Activated T-cell treated with anti-CD3 and anti-CD28 coated beads for 48 hours (primary cell): ENCODE measurements around the gene ATRN.
"Not testable (repeated sequence)": the region's sequence is repeated elsewhere in the genome, so short reads cannot be mapped to it uniquely, and the experiment has no call there.

Experiments
- DNase-seq: peaks from one replicate; pipeline ENCODE4 v3.0.0-alpha.2; 2020; ENCODE audit warnings: low read depth

ATRN gene

DNA sequence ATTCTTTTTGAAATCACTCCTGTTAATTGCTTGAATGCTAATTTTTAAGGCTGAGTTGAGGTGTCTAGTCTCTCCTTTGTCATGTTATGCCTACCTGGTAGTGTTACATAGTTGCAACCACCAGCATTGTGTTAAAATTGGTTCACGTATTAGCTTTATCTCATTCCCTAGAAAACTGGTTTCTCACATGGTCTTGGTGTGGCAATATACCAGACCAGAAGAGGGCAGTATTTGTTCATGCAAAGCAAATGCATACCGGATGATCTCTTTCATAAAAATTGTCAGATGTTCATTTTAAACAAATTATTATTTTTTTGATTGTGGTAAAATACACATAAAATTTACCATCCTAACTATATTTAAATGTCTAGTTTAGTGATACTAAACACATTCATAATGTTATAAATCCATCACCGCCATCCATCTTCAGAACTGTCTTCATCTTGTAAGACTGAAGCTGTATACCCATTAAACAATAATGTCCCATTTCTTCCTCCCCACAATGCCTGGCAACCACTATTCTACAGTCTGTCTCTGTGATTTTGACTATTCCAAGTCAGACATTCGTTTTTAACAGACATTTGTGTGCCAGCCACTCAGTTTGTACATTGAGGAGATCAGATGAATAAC is 92.8 kb downstream of the ATRN start:
- no peak for DNase-seq

DNA sequence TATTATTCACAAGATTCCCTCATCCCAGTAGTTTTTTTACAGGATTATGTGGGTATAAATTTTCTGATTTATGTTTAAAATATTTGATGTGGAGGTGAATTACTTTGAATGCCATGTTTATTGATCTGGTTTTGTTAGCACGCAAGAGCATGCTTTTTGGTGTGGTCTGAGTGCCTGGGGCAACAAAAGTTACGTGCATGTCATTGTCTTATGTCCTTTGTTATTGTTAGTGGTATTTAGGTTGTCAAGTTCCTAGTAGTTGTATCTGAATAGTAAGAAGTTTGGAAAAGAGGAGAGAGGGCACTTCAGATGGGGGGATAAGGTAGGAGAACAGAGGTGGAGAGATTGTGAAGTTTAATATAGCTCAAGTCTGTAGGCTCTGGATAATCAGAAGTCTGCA is 95.0 kb downstream of the ATRN start:
- DNase-seq: no peak

DNA sequence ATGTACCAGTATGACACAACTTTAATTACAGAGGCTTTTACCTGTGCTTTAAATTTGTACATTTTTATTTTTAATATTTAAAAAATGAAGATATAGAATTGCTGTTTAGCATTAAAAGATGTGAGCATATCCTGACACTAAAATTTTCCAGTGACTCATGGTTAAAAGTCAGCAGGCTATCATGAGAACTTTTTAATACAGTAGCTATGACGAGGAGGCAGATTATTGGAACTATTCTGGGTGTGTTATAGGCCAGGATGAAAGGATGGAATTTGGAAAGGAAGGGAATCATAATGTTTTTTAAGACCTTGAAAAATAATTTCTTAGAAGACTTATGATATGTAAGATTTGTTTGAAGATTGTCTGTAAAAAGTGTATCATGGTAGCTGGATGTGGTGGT is 101.3 kb downstream of the ATRN start:
- DNase-seq: no peak

DNA sequence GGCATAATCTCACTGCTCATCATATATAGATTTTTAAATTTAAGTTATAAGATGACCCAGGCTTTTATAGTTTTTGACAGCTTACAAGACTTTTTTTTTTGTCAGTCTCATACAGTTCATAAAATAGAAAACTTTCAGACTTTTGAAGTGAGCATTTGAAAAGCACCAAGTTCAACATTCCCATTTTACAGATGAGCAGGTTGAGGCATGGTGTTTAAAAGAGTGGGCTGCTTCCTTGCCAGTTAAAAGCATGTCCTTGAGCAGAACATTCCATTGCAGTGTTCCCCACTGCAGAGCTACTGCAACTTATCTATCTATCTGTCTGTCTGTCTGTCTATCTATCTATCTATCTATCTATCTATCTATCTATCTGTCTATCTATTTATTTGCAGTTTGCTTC is 105.5 kb downstream of the ATRN start:
- DNase-seq: no peak

DNA sequence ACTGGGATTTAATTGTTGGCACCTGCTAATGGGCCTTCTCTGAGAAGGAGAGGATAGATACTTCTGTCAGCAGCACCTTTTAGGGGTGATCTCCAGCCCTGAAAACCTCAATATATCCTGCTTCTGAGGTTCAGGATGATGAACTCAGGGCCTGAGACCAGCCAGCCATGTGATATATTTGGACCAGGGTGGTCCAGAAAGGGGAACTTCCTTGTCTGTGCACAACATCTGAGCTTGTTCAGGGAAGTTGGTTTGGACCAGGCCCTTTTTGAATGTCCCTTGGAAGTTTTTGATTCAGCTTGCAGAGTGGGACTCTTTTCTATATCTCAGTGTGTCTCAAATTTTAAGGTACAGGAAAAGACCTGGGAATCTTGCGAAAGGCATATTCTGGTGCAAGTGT is 106.5 kb downstream of the ATRN start:
- no peak for DNase-seq

DNA sequence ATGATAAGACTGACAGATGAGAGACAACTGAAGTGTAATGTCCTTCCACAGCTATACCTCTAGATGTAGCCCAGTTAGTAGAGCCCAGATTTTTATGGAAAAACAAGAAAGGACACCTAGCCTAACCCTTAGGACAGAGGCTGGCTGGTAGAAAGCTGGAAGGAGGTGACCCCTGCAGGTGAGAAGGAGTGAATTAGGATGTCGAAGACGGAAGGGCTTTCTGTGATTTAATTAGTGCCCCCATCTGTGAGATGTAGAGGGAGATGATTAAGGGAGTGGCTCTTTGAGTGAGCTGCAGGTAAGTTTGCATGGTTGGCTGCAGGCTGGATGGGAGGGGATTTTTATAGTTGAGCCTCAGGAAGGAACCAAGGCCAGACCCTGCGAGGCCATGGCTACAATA is 109.6 kb downstream of the ATRN start:
- DNase-seq: no peak

DNA sequence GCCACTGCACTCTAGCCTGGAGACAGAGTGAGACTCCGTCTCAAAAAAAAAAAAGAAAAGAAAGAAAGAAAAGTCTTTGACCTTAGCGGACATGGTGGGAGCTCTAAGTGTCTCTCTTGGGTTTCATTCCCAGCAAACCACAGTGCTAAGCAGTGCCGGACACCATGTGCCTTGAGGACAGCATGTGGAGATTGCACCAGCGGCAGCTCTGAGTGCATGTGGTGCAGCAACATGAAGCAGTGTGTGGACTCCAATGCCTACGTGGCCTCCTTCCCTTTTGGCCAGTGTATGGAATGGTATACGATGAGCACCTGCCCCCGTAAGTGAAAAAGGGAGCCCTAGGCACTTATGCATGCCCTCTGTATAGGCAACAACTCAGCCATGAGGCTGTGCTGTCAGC is 112.9 kb downstream of the ATRN start:
- DNase-seq: no peak

DNA sequence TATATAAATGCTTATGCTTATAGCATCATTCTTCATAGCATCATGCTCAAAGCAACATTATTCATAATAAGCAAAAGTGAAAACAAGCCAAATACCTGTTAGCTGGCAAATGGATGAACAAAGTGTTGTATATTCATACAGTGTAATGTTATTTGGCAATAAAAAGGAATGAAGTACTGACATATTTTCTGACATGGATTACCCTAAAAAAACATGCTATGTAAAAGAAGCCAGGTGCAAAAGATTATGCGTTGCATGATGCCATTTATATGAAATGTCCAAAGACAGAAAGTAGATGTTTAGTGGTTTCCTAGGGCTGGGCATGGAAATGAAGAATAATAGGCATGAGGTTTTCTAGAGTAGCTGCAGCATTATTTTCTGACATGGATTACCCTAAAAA is 115.3 kb downstream of the ATRN start:
- no peak for DNase-seq

DNA sequence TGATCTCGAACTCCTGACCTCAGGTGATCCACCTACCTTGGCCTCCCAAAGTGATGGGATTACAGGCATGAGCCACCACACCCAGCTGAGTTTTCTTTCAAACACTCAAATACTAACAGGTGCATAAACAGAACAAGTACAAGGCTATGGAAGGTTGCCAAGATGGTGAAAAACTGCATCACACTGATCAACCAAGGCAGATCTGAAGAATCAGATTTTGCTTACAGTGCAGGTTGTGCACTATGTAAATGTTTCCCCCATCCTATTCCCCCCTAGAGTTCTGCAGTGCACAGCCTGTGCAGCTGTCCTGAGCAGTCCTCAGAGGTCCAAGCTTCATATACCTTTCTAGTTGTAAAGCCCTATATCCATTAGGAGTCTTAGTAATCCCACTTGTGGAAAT is 119.3 kb downstream of the ATRN start:
- no peak for DNase-seq

DNA sequence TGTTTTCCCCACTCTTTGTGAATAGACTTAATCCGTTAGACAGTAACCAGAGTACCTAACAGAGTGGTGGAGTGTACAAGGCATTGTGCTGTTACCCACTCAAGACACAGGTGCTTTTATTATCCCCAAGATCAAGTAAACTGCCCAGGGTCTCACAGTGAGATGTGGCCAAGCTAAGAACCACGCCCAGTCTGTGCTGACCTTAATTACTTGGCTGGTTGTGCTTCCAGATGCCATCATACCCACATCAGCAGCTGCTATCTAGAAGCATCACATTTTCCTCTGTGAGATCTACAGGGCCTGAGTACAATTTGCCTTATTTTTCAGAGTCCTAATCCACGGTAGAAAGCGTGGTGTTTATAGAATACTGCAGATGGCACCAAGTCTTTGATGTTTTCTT is 122.1 kb downstream of the ATRN start:
- no peak for DNase-seq

DNA sequence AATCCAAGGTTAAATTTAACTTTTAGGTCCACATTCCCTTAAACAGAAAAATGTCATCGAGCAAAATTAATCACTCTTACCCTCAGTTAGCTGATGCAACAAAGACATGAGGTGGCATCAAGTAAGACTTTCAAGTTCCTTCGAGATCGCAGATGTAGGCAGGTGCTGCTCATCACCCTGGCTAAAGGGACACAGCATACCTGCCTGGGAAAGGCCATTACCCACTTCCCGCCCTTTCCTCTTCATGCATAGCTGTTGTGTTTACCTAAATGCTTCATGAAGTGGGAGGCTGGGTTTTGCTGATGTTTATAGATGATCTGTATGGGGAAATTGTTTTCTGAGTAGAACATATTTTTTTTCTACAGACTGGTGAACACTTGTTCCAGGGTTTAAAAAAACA is 124.7 kb downstream of the ATRN start:
- DNase-seq: no peak

DNA sequence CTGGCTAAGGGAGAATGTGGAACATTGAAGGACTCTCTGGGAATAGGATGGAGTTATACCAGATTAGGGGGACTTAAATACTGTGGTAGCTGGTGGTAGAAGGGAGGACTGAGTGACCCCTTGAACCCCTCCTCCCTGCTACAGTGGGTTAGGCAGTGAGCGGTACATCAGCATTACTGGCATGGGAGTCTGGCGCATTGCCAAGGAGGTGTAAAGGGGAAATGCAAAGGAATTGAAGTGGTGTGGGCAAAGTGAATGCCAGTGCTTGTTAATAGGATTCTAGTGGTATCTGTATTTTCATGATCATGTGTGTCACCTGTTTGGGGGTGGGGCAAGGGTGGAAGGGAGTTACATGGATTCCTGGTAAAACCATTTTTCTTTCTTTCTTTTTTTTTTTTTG is 132.3 kb downstream of the ATRN start:
- DNase-seq: no peak

DNA sequence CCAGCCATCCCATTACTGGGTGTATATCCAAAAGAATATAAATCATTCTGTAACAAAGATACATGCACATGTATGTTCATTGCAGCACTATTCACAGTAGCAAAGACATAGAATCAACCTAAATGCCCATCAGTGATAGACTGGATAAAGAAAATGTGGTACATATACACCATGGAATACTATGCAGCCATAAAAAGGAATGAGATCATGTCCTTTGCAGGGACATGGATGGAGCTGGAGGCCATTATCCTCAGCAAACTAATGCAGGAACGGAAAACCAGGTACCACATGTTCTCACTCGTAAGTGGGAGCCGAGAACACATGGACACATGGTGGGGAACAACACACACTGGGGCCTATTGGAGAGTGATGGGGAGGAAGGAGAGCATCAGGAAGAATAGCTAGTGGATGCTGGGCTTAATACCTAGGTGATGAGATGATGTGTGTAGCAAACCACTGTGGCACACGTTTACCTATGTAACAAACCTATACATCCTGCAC is 134.6 kb downstream of the ATRN start:
- not testable (repeated sequence) for DNase-seq

DNA sequence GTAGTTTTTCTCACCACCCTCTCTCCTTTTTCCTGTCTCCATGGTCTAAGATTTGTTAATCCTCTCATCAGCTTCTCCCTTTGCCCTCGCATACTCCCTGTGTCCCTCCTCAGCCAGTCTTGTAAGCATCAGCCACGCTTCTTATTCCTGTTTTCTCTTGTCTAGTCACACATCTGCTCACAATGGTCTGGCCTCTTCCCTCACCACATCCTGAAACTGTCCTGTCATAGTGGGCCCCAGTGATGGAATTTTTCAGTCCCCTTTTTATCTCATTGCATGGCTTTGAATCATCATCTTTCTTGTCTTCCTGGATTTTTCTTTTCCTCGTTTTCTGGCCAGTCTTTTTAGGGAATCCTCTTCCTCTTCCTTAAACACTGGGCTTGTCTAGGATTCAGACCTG is 135.2 kb downstream of the ATRN start:
- DNase-seq: no peak

DNA sequence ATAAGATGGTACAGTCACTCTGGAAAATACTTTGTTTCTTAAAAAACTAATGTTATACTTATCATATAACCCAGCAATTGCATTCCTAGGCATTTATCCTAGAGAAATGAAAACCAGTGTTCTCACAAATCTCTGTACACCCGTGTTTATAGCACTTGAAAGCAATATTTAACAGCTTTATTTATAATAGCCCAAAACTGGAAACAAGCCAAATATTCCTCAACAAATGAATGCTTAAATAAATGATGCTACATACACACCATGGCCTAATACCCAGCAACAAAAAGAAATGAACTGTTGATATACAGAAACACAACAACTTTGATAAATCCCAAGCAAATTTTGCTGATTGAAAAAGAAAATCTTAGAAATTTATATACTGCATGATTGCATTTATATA is 141.1 kb downstream of the ATRN start:
- no peak for DNase-seq

DNA sequence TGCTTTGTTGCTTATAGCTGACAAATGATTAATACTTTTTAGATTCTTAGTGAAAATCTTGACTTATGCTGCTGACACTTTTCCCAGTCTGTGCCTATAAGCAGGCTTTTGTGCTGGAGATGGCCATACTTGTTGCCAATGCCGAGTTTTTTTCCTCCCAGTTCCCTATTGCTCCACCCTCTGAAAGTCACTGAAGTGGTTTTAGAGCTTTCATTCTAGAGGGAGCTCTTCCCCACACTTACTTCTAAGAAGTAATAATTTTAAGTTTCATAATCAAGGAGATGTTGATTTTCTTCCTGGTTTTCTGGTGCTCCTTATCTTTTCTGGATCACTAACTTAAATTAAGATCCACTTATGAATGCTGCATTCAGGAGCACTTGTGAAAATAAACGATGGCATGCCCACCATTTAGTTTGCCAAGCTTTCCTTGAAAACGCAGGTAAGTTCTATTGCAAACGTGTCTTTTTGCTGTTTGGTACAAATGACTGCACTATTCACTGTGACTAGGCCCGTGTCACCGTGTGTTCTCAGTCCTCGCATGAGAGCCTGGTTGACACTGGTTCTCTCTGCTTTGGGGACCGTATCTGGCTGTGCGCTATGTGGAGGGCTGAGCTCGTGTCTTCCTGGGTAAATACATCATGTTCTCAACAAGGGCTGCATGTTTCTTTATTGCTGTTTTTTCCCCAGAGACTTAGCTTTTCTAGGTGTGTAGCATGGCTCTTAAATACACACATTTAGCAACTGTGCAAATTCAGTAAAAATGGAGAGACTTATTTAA is 142.2 kb downstream of the ATRN start:
- no peak for DNase-seq

DNA sequence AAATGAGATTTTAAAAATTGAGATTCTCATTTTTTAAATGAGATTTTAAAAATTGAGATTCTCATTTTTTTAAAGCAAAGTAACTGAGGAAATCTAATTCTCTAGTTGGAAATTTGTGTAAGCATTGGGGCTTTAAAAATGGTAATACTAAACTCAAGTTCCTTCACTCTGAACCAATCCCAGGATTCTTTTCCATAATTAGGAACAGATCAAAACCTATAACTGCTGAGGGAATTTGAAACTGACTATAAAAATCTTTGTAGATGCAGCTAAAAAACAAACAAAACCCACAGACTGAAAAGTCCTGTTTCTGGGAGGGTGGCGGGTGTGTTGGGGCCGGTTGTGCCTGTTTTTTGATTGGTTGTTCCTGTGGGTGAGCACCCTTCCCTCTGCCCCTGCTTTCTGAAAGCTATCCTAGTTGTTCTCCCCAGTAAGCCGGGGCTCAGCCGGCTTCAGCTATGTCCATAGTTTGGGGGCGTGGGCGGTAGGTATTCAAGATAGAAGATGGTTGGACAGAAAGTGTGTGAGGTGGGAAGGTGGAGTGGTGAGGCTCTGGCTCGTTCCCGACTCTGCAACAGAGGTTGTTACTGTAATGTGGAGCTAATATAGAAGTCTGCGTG is 143.1 kb downstream of the ATRN start:
- DNase-seq: no peak

DNA sequence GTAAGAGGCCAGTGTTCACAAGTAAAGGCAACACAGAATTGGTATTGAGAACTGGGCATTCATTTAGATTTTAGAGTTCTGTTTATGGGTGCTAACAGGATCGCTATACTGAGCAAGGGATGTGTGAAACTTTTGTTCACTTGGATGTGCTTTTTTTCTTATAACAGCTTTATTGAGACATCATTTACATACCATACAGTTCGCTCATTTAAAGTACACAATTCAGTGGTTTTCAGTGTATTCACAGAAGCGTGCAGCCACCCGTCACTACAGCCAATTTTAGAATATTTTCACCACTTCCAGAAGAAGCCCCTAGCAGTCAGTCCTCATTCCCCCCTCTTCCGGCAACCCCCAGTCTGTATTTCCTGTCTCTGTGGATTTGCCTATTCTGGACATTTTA is 143.6 kb downstream of the ATRN start:
- no peak for DNase-seq

DNA sequence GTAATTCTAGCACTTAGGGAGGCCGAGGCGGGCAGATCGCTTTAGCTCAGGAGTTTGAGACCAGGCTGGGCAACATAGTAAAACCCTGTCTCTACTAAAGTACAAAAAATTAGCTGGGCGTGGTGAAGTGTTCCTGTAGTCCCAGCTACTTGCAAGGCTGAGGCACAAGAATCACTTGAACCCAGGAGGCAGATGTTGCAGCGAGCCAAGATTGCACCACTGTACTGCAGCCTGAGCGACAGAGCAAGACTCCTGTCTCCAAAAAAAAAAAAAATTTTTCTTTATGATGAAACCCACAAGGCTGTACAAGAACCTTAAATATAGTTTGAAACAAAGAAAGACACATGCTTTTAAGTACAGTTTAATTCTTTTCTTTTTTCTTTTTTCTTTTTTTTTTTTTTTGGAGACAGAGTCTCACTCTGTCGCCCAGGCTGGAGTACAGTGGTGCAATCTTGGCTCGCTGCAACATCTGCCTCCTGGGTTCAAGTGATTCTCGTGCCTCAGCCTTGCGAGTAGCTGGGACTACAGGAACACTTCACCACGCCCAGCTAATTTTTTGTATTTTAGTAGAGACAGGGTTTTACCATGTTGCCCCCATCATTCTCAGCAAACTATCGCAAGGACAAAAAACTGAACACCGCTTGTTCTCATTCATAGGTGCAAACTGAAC is 144.5 kb downstream of the ATRN start:
- not testable (repeated sequence) for DNase-seq

DNA sequence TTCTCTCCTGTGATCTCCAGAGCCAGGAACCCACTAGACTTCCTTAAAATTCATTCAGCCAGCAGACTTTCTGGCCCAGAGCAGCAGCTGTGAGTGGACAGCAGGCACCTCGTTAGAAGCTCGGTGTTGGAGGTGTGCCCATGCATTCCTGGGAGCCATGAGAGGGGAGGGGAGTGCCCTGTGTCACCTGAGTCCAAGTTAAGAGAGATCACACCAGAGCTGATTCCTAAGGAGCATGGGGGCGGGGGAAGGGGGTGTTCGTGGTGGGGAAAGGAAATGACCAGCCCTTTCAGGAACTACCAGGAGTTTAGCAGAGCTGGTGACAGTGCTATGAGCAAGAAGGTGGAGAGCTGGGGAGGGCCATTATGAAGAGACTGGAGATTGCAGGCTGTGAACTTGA is 145.4 kb downstream of the ATRN start:
- DNase-seq: no peak

DNA sequence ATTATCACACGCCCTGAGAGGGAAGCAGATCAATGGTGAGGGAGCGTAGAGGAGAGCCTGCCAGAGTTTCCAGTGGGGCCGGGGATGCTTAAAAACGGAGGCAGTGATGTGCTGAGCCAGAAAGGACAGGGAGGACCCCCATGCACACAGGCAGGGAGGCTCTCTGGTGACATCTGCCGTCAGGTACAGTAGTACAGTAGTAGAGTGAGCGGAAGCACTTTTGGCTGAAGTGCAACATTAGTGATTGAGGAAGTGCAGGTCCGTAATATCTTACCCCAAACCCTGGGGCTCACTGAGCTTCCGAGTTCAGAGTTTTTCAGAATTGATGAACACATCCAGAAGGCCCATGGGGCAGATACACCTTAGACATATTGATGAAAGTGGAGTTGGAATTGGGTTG is 150.3 kb downstream of the ATRN start:
- DNase-seq: no peak

DNA sequence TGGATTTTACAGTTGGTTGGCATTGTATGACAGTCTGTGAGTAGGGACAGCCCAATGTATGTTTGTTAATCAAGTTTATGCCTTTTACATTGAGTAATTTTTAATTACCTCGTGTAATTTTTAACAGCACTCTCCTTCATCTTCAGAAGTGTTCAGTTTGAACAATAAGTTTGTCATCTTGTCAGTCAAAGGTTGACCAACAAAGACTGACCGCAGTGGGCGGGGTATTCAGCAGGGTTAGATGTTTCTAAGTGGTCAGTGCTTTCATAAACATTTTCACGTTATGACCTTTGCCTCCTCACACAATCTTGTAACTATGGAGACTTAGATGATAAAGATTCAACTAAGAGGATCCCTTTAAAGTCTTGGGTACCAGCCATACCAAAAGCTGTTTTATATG is 151.6 kb downstream of the ATRN start:
- DNase-seq: no peak

DNA sequence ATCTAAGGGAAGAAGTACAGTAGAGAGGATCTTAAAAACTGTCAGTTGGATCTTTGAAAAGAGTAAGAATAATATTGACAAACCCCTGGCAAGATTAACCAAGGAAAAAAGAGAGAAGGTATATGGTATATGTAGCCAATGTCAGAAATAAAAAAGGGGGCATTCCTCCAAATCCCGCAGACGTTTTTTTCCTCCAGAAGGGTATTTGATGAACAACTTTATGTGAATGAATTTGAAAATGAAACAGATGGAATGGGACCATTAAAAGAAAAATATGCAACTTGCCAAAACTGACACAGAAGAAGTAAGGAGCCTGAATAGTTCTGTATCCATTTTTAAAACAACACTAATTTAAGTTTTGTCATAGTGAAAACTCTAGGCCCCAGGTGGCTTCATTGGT is 156.7 kb downstream of the ATRN start:
- no peak for DNase-seq
